Measurements from ENCODE around the gene SCN8A.
"Not testable (repeated sequence)": the region's sequence is repeated elsewhere in the genome, so short reads cannot be mapped to it uniquely, and the experiment has no call there.

Gene SCN8A

GRCh38 chr12:51592034-51592705 is 1.1 kb downstream of the SCN8A start:
- Histone ChIP-seq H3K79me2 (ENCODE audit: control insufficient read depth, insufficient read depth, low read length, unreplicated experiment) (peaks cover 30% of the 10 kb centered on the region), H2AFZ (ENCODE audit: low read length, unreplicated experiment) (peak overlapping the region; percentile 70), H3K4me3 (ENCODE audit: low read depth, low read length) (peak overlapping the region; percentile 76), H3K36me3 (ENCODE audit: insufficient read depth, low read length) (no peaks in the 10 kb centered on the region), H3K27me3 (ENCODE audit: insufficient read depth, low read length) (no peaks in the 10 kb centered on the region), H3K27ac (ENCODE audit: low read depth, low read length) (0 out of 2 replicates have a peak overlapping the region, but pooled peaks have one; percentile 16), H3K4me1 (ENCODE audit: control insufficient read depth, insufficient read depth, low read length, unreplicated experiment) (peaks cover 11% of the 10 kb centered on the region)

DNA sequence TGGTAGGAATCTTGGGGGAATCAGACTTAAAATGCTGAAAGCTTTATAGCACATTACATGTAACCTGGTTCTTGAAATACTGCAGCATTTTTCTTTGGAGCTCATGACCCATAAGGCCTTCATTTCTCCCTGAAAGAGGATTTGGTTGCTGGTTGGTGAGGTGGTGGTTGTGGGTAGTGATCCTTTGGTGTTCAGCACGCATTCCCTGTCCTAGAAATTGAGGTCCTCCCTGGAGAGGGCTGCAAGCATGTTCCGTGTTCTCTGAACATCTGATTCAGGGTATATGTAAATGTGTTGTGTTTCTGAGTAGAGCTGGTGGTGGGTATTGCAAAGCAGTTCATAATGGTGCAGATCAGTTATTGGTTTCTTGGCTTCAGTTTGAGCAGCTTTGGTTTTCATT is 2.0 kb downstream of the SCN8A start:
- Histone ChIP-seq H3K4me1 (ENCODE audit: control insufficient read depth, insufficient read depth, low read length, unreplicated experiment) (peaks cover 11% of the 10 kb centered on the region), H3K4me3 (ENCODE audit: low read depth, low read length) (peak overlapping the region; percentile 76; the same call in 1 of the 2 replicates), H3K79me2 (ENCODE audit: control insufficient read depth, insufficient read depth, low read length, unreplicated experiment) (peaks cover 32% of the 10 kb centered on the region), H2AFZ (ENCODE audit: low read length, unreplicated experiment) (no peak overlapping the region), H3K36me3 (ENCODE audit: insufficient read depth, low read length) (no peaks in the 10 kb centered on the region), H3K27me3 (ENCODE audit: insufficient read depth, low read length) (no peaks in the 10 kb centered on the region), H3K27ac (ENCODE audit: low read depth, low read length) (no peak overlapping the region)

DNA sequence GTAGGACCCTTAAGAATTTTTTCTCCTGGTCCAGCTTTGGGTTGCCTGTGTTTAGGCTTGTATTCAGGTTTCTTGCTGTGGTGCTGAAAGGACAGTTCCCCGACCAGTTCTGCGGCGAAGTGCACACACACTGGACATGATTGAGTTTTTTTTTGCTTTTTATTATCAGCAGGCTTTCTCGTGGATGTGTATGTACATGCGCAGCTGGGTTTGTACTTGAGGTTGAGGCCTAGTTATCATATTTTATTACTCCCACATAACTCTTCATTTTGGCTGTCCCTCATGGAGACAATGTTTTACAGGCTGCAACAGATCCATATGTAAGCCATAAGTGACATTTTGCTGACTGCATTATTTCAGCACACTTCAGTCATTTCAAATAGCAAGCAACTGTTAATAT is 2.5 kb downstream of the SCN8A start:
- Histone ChIP-seq H2AFZ (ENCODE audit: low read length, unreplicated experiment) (no peak overlapping the region), H3K4me3 (ENCODE audit: low read depth, low read length) (no peak overlapping the region), H3K27ac (ENCODE audit: low read depth, low read length) (no peak overlapping the region), H3K27me3 (ENCODE audit: insufficient read depth, low read length) (no peaks in the 10 kb centered on the region), H3K4me1 (ENCODE audit: control insufficient read depth, insufficient read depth, low read length, unreplicated experiment) (peaks cover 11% of the 10 kb centered on the region), H3K36me3 (ENCODE audit: insufficient read depth, low read length) (no peaks in the 10 kb centered on the region), H3K79me2 (ENCODE audit: control insufficient read depth, insufficient read depth, low read length, unreplicated experiment) (peaks cover 35% of the 10 kb centered on the region)

- peaks cover 39% of the 10 kb centered on the region for H3K79me2 ChIP-seq (ENCODE audit: control insufficient read depth, insufficient read depth, low read length, unreplicated experiment)
- H3K4me3 ChIP-seq (ENCODE audit: low read depth, low read length): no peak overlapping the region
- H3K27me3 ChIP-seq (ENCODE audit: insufficient read depth, low read length): no peaks in the 10 kb centered on the region
- no peaks in the 10 kb centered on the region for H3K36me3 ChIP-seq (ENCODE audit: insufficient read depth, low read length)
- peaks cover 6% of the 10 kb centered on the region for H3K4me1 ChIP-seq (ENCODE audit: control insufficient read depth, insufficient read depth, low read length, unreplicated experiment)
- H2AFZ ChIP-seq (ENCODE audit: low read length, unreplicated experiment): no peak overlapping the region
- H3K27ac ChIP-seq (ENCODE audit: low read depth, low read length): no peak overlapping the region
Measured at GRCh38 chr12:51598156-51598555, 7.1 kb downstream of the SCN8A start.

DNA sequence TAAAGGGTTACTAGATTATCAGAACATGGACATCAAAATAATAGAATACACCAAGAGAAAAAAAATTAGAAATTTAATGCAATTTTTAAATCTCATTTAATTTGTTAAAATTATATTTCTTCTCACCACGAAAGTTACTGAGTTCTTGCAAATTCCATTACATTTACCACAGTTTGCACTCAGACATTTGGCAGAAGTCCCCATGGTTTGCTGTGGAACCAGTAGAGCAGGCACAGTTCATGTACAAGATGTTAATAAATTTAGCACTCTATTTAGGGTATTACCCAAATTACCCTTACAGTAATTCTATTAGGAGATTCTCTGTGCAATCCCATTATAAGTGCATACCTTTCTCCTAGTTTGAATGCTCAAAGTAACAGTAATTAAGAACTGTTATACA is 9.7 kb downstream of the SCN8A start:
- H3K79me2 ChIP-seq (ENCODE audit: control insufficient read depth, insufficient read depth, low read length, unreplicated experiment): peaks cover 35% of the 10 kb centered on the region
- H3K4me1 ChIP-seq (ENCODE audit: control insufficient read depth, insufficient read depth, low read length, unreplicated experiment): peaks cover 6% of the 10 kb centered on the region
- no peaks in the 10 kb centered on the region for H3K36me3 ChIP-seq (ENCODE audit: insufficient read depth, low read length)
- no peak overlapping the region for H3K4me3 ChIP-seq (ENCODE audit: low read depth, low read length)
- no peaks in the 10 kb centered on the region for H3K27me3 ChIP-seq (ENCODE audit: insufficient read depth, low read length)
- H2AFZ ChIP-seq (ENCODE audit: low read length, unreplicated experiment): no peak overlapping the region
- H3K27ac ChIP-seq (ENCODE audit: low read depth, low read length): no peak overlapping the region

DNA sequence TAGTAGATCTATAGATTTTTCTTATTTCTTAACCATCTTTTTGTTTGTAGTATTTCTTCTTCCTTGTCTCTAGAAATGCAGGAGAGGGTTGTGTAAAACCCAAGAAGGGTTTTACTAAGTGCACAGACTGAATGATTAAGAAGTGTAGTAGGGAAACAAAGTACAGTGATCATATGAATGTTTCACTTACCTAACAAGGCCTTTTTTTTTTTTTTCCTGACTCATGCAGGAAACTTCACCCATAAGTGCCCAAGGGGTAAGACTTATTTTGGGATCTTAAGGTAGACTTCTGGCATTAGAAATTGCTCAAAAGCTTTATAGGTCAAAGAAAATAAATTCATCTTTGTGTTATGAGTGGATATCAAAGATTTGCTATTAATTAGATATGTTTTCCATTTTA is 10.2 kb downstream of the SCN8A start:
- Histone ChIP-seq H3K4me1 (ENCODE audit: control insufficient read depth, insufficient read depth, low read length, unreplicated experiment) (peaks cover 6% of the 10 kb centered on the region), H3K4me3 (ENCODE audit: low read depth, low read length) (no peak overlapping the region), H3K27ac (ENCODE audit: low read depth, low read length) (no peak overlapping the region), H2AFZ (ENCODE audit: low read length, unreplicated experiment) (no peak overlapping the region), H3K79me2 (ENCODE audit: control insufficient read depth, insufficient read depth, low read length, unreplicated experiment) (peaks cover 33% of the 10 kb centered on the region), H3K36me3 (ENCODE audit: insufficient read depth, low read length) (no peaks in the 10 kb centered on the region), H3K27me3 (ENCODE audit: insufficient read depth, low read length) (no peaks in the 10 kb centered on the region)

- not testable (repeated sequence) for H2AFZ ChIP-seq (ENCODE audit: low read length, unreplicated experiment); H3K4me3 ChIP-seq (ENCODE audit: low read depth, low read length); H3K4me1 ChIP-seq (ENCODE audit: control insufficient read depth, insufficient read depth, low read length, unreplicated experiment); H3K36me3 ChIP-seq (ENCODE audit: insufficient read depth, low read length); H3K27me3 ChIP-seq (ENCODE audit: insufficient read depth, low read length); H3K27ac ChIP-seq (ENCODE audit: low read depth, low read length)
- H3K79me2 ChIP-seq (ENCODE audit: control insufficient read depth, insufficient read depth, low read length, unreplicated experiment): peaks cover 20% of the 10 kb centered on the region
Measured at GRCh38 chr12:51605896-51606295, 14.9 kb downstream of the SCN8A start.

GRCh38 chr12:51607197-51607596 is 16.2 kb downstream of the SCN8A start:
- not testable (repeated sequence) for H3K4me1 ChIP-seq (ENCODE audit: control insufficient read depth, insufficient read depth, low read length, unreplicated experiment); H3K4me3 ChIP-seq (ENCODE audit: low read depth, low read length); H3K36me3 ChIP-seq (ENCODE audit: insufficient read depth, low read length); H3K27me3 ChIP-seq (ENCODE audit: insufficient read depth, low read length); H2AFZ ChIP-seq (ENCODE audit: low read length, unreplicated experiment); H3K27ac ChIP-seq (ENCODE audit: low read depth, low read length)
- H3K79me2 ChIP-seq (ENCODE audit: control insufficient read depth, insufficient read depth, low read length, unreplicated experiment): peaks cover 20% of the 10 kb centered on the region

GRCh38 chr12:51620448-51620847 is 29.4 kb downstream of the SCN8A start:
- Histone ChIP-seq H3K36me3 (ENCODE audit: insufficient read depth, low read length) (no peaks in the 10 kb centered on the region), H3K79me2 (ENCODE audit: control insufficient read depth, insufficient read depth, low read length, unreplicated experiment) (peaks cover 14% of the 10 kb centered on the region), H3K27ac (ENCODE audit: low read depth, low read length) (peak overlapping the region; percentile 92), H2AFZ (ENCODE audit: low read length, unreplicated experiment) (no peak overlapping the region), H3K4me1 (ENCODE audit: control insufficient read depth, insufficient read depth, low read length, unreplicated experiment) (peaks cover 35% of the 10 kb centered on the region), H3K27me3 (ENCODE audit: insufficient read depth, low read length) (no peaks in the 10 kb centered on the region), H3K4me3 (ENCODE audit: low read depth, low read length) (peak overlapping the region; percentile 27; the same call in 1 of the 2 replicates)

GRCh38 chr12:51621156-51621922 is 30.3 kb downstream of the SCN8A start:
- Histone ChIP-seq H3K36me3 (ENCODE audit: insufficient read depth, low read length) (no peaks in the 10 kb centered on the region), H2AFZ (ENCODE audit: low read length, unreplicated experiment) (peak overlapping the region; percentile 20), H3K4me3 (ENCODE audit: low read depth, low read length) (peak overlapping the region; percentile 27; the same call in 1 of the 2 replicates), H3K27ac (ENCODE audit: low read depth, low read length) (peak overlapping the region; percentile 92), H3K27me3 (ENCODE audit: insufficient read depth, low read length) (no peaks in the 10 kb centered on the region), H3K4me1 (ENCODE audit: control insufficient read depth, insufficient read depth, low read length, unreplicated experiment) (peaks cover 35% of the 10 kb centered on the region), H3K79me2 (ENCODE audit: control insufficient read depth, insufficient read depth, low read length, unreplicated experiment) (peaks cover 14% of the 10 kb centered on the region)

- Histone ChIP-seq H3K4me3 (ENCODE audit: low read depth, low read length) (no peak overlapping the region; the same call in 1 of the 2 replicates), H3K4me1 (ENCODE audit: control insufficient read depth, insufficient read depth, low read length, unreplicated experiment) (peaks cover 35% of the 10 kb centered on the region), H3K27me3 (ENCODE audit: insufficient read depth, low read length) (no peaks in the 10 kb centered on the region), H3K27ac (ENCODE audit: low read depth, low read length) (peak overlapping the region; percentile 92), H2AFZ (ENCODE audit: low read length, unreplicated experiment) (no peak overlapping the region), H3K36me3 (ENCODE audit: insufficient read depth, low read length) (no peaks in the 10 kb centered on the region), H3K79me2 (ENCODE audit: control insufficient read depth, insufficient read depth, low read length, unreplicated experiment) (peaks cover 12% of the 10 kb centered on the region)
Measured at GRCh38 chr12:51622564-51622963, 31.5 kb downstream of the SCN8A start.

Data from ACC112 (cell line).